WTC11 (cell line): ENCODE data around the gene ATAD2B.

Experiments
- ATF6 ChIP-seq: sonication (generic); formaldehyde crosslinking; IDR thresholded peaks from 2 replicates; pipeline ENCODE4 v1.8.1; 2023; ENCODE audit warnings: mild to moderate bottlenecking, missing genetic modification reagents
- FOXJ3 ChIP-seq: sonication (generic); formaldehyde crosslinking; IDR thresholded peaks from 2 replicates; pipeline ENCODE4 v1.9.0; 2021; ENCODE audit warnings: missing genetic modification reagents, mild to moderate bottlenecking, borderline replicate concordance
- FOXP1 ChIP-seq: sonication (generic); formaldehyde crosslinking; IDR thresholded peaks from 2 replicates; pipeline ENCODE4 v1.8.0; 2022; ENCODE audit warnings: missing genetic modification reagents, mild to moderate bottlenecking, moderate library complexity, borderline replicate concordance
- IRF2 ChIP-seq: sonication (generic); formaldehyde crosslinking; IDR thresholded peaks from 2 replicates; pipeline ENCODE4 v1.8.0; 2022; ENCODE audit warnings: low read depth, missing genetic modification reagents, borderline replicate concordance
- JUN ChIP-seq: sonication (generic); formaldehyde crosslinking; IDR thresholded peaks from 2 replicates; pipeline ENCODE4 v1.8.0; 2023; ENCODE audit warnings: mild to moderate bottlenecking, missing genetic modification reagents
- MAX ChIP-seq: sonication (generic); formaldehyde crosslinking; IDR thresholded peaks from 2 replicates; pipeline ENCODE4 v1.8.0; 2022; ENCODE audit warnings: mild to moderate bottlenecking, missing genetic modification reagents
- NR1H2 ChIP-seq: sonication (generic); formaldehyde crosslinking; IDR thresholded peaks from 2 replicates; pipeline ENCODE4 v1.9.0; 2021; ENCODE audit warnings: mild to moderate bottlenecking, moderate library complexity, missing genetic modification reagents
- NR2C2 ChIP-seq: sonication (generic); formaldehyde crosslinking; IDR thresholded peaks from 2 replicates; pipeline ENCODE4 v1.8.0; 2022; ENCODE audit warnings: mild to moderate bottlenecking, missing genetic modification reagents
- TEAD4 ChIP-seq: sonication (generic); formaldehyde crosslinking; IDR thresholded peaks from 2 replicates; pipeline ENCODE4 v1.8.0; 2022; ENCODE audit warnings: mild to moderate bottlenecking, missing genetic modification reagents
- TF ChIP-seq, protein P1 (sequence below): fragments of 200-600 bp; IDR thresholded peaks from 2 replicates; pipeline ENCODE4 v1.8.0; 2022; ENCODE audit warnings: antibody characterized with exemption
- TF ChIP-seq, protein P2 (sequence below): sonication (generic); formaldehyde crosslinking; IDR thresholded peaks from 2 replicates; pipeline ENCODE4 v1.8.1; 2023; ENCODE audit warnings: mild to moderate bottlenecking, missing genetic modification reagents
- TF ChIP-seq, protein P3 (sequence below): sonication (generic); formaldehyde crosslinking; IDR thresholded peaks from 2 replicates; pipeline ENCODE4 v1.8.1; 2023; ENCODE audit warnings: mild to moderate bottlenecking, missing genetic modification reagents, moderate library complexity
- TF ChIP-seq, protein P4 (sequence below): sonication (generic); formaldehyde crosslinking; IDR thresholded peaks from 2 replicates; pipeline ENCODE4 v1.8.1; 2023; ENCODE audit warnings: mild to moderate bottlenecking, missing genetic modification reagents, moderate library complexity

GRCh38 chr2:23793476-23793875, 133.4 kb downstream of the ATAD2B start:
- TF ChIP-seq, protein P1, sequence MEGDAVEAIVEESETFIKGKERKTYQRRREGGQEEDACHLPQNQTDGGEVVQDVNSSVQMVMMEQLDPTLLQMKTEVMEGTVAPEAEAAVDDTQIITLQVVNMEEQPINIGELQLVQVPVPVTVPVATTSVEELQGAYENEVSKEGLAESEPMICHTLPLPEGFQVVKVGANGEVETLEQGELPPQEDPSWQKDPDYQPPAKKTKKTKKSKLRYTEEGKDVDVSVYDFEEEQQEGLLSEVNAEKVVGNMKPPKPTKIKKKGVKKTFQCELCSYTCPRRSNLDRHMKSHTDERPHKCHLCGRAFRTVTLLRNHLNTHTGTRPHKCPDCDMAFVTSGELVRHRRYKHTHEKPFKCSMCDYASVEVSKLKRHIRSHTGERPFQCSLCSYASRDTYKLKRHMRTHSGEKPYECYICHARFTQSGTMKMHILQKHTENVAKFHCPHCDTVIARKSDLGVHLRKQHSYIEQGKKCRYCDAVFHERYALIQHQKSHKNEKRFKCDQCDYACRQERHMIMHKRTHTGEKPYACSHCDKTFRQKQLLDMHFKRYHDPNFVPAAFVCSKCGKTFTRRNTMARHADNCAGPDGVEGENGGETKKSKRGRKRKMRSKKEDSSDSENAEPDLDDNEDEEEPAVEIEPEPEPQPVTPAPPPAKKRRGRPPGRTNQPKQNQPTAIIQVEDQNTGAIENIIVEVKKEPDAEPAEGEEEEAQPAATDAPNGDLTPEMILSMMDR, result no peak
- TF ChIP-seq ATF6, result no peak
- no peak for TF ChIP-seq NR2C2 (CRISPR knock-in tag)
- no peak for TF ChIP-seq NR1H2
- TF ChIP-seq, protein P2, sequence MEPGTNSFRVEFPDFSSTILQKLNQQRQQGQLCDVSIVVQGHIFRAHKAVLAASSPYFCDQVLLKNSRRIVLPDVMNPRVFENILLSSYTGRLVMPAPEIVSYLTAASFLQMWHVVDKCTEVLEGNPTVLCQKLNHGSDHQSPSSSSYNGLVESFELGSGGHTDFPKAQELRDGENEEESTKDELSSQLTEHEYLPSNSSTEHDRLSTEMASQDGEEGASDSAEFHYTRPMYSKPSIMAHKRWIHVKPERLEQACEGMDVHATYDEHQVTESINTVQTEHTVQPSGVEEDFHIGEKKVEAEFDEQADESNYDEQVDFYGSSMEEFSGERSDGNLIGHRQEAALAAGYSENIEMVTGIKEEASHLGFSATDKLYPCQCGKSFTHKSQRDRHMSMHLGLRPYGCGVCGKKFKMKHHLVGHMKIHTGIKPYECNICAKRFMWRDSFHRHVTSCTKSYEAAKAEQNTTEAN (CRISPR knock-in tag), result no peak
- TF ChIP-seq, protein P3, sequence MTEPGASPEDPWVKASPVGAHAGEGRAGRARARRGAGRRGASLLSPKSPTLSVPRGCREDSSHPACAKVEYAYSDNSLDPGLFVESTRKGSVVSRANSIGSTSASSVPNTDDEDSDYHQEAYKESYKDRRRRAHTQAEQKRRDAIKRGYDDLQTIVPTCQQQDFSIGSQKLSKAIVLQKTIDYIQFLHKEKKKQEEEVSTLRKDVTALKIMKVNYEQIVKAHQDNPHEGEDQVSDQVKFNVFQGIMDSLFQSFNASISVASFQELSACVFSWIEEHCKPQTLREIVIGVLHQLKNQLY (CRISPR knock-in tag), result no peak
- no peak for TF ChIP-seq TEAD4 (CRISPR knock-in tag)
- no peak for TF ChIP-seq JUN (CRISPR knock-in tag)
- TF ChIP-seq FOXP1 (CRISPR knock-in tag), result no peak
- no peak for TF ChIP-seq MAX (CRISPR knock-in tag)
- TF ChIP-seq IRF2 (CRISPR knock-in tag), result no peak
- TF ChIP-seq, protein P4, sequence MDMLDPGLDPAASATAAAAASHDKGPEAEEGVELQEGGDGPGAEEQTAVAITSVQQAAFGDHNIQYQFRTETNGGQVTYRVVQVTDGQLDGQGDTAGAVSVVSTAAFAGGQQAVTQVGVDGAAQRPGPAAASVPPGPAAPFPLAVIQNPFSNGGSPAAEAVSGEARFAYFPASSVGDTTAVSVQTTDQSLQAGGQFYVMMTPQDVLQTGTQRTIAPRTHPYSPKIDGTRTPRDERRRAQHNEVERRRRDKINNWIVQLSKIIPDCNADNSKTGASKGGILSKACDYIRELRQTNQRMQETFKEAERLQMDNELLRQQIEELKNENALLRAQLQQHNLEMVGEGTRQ, result no peak
- no peak for TF ChIP-seq FOXJ3 (CRISPR knock-in tag)
